HepG2 (cell line): ENCODE data around the gene ZMYND8. TPM values are rescaled to one million over a fixed set of nuclear protein-coding genes. Genes with fewer than 3 reads are reported as not detected.

Source experiments
- BCL6 ChIP-seq: IDR thresholded peaks from 2 replicates; pipeline ENCODE4 v1.6.1; 2016; ENCODE audit warnings: missing genetic modification reagents, missing compliant biosample characterization
- EP300 ChIP-seq, 3 experiments: sonication (generic) in 1 of 3; formaldehyde crosslinking in 1 of 3; IDR thresholded peaks; 2 replicates each; pipeline versions ENCODE4 v1.5.1 to v1.6.1; 2011 to 2020; ENCODE audit warnings: low read depth in 2 of 3, low read length in 2 of 3, borderline replicate concordance in 1 of 3, improper control_type of control experiment in 1 of 3, mild to moderate bottlenecking in 1 of 3, missing genetic modification reagents in 1 of 3, moderate library complexity in 1 of 3
- FOXA1 ChIP-seq, 2 experiments: fragments of 450-650 bp in 1 of 2; sonication (generic) in 1 of 2; formaldehyde crosslinking in 1 of 2; IDR thresholded peaks; 2 replicates each; pipeline versions ENCODE4 v1.4.0 to v1.6.1; 2016 to 2020; ENCODE audit warnings: missing genetic modification reagents in 1 of 2
- HIC2 ChIP-seq: sonication (generic); formaldehyde crosslinking; IDR thresholded peaks from 2 replicates; pipeline ENCODE4 v1.9.0; 2022; ENCODE audit warnings: low read depth, missing genetic modification reagents
- HMGXB3 ChIP-seq: sonication (generic); formaldehyde crosslinking; IDR thresholded peaks from 2 replicates; pipeline ENCODE4 v1.4.0; 2020; ENCODE audit warnings: missing genetic modification reagents, borderline replicate concordance
- HNF4A ChIP-seq: sonication (generic); formaldehyde crosslinking; IDR thresholded peaks from 2 replicates; pipeline ENCODE4 v1.4.0; 2020; ENCODE audit warnings: missing genetic modification reagents
- HNF4G ChIP-seq, 2 experiments: sonication (generic) in 1 of 2; formaldehyde crosslinking in 1 of 2; IDR thresholded peaks; 2 replicates each; pipeline versions ENCODE4 v1.4.0 to v1.6.1; 2011 to 2020; ENCODE audit warnings: borderline replicate concordance in 2 of 2, low read depth in 2 of 2, mild to moderate bottlenecking in 2 of 2, low read length in 1 of 2, missing genetic modification reagents in 1 of 2, moderate library complexity in 1 of 2
- JUND ChIP-seq: sonication (generic); formaldehyde crosslinking; IDR thresholded peaks from 2 replicates; pipeline ENCODE4 v1.8.0; 2022; ENCODE audit warnings: mild to moderate bottlenecking, missing genetic modification reagents
- MAFG ChIP-seq: sonication (generic); formaldehyde crosslinking; IDR thresholded peaks from 2 replicates; pipeline ENCODE4 v1.5.1; 2020; ENCODE audit warnings: mild to moderate bottlenecking, missing genetic modification reagents
- MBD4 ChIP-seq: IDR thresholded peaks from 2 replicates; pipeline ENCODE4 v1.6.1; 2012; ENCODE audit warnings: low read length, inconsistent platforms, borderline replicate concordance
- RARA ChIP-seq: IDR thresholded peaks from 2 replicates; pipeline ENCODE4 v1.6.1; 2016; ENCODE audit warnings: missing genetic modification reagents, missing compliant biosample characterization
- RBM22 ChIP-seq: fragments of 200-400 bp; formaldehyde crosslinking; optimal IDR thresholded peaks from 2 replicates; pipeline ENCODE3; 2017; ENCODE audit warnings: mild to moderate bottlenecking, low read length, moderate library complexity
- STAG1 ChIP-seq: sonication (generic); formaldehyde crosslinking; IDR thresholded peaks from 2 replicates; pipeline ENCODE4 v1.4.0; 2020; ENCODE audit warnings: missing genetic modification reagents
- XBP1 ChIP-seq: sonication (generic); formaldehyde crosslinking; IDR thresholded peaks from 2 replicates; pipeline ENCODE4 v1.5.0; 2020; ENCODE audit warnings: missing genetic modification reagents
- YY1 ChIP-seq: IDR thresholded peaks from 2 replicates; pipeline ENCODE4 v1.6.1; 2011; ENCODE audit warnings: low read length, low read depth, moderate library complexity, mild to moderate bottlenecking; ENCODE audit not compliant: insufficient read depth, insufficient replicate concordance
- ZBTB42 ChIP-seq: sonication (generic); formaldehyde crosslinking; IDR thresholded peaks from 2 replicates; pipeline ENCODE4 v1.5.0; 2020; ENCODE audit warnings: mild to moderate bottlenecking, missing genetic modification reagents
- ZNF235 ChIP-seq: sonication (generic); formaldehyde crosslinking; IDR thresholded peaks from 2 replicates; pipeline ENCODE4 v1.8.1; 2023; ENCODE audit warnings: mild to moderate bottlenecking, missing genetic modification reagents, borderline replicate concordance
- ZNF343 ChIP-seq: sonication (generic); formaldehyde crosslinking; IDR thresholded peaks from 2 replicates; pipeline ENCODE4 v1.4.0; 2020; ENCODE audit warnings: mild to moderate bottlenecking, missing genetic modification reagents
- ZNF501 ChIP-seq: sonication (generic); formaldehyde crosslinking; IDR thresholded peaks from 2 replicates; pipeline ENCODE4 v1.5.1; 2020; ENCODE audit warnings: mild to moderate bottlenecking, moderate library complexity, missing genetic modification reagents
- ZNF713 ChIP-seq: sonication (generic); formaldehyde crosslinking; IDR thresholded peaks from 2 replicates; pipeline ENCODE4 v1.4.0; 2020; ENCODE audit warnings: mild to moderate bottlenecking, missing genetic modification reagents
- ZNF792 ChIP-seq: IDR thresholded peaks from 2 replicates; pipeline ENCODE4 v1.6.1; 2016
- polyA plus RNA-seq, 8 experiments: library from polyadenylated mRNA; depleted of rRNA in 3 of 8; stranded (reverse) in 7 of 8; unstranded in 1 of 8; fragments of >200 nt; fragmentation: Illumina TruSeq in 4 of 8; extraction: Trizol in 4 of 8; gene quantifications; 2 replicates each; pipeline versions ENCODE4 v1.2.1 to v1.2.3, GENCODE V29; 2011 to 2016; ENCODE audit warnings: low read depth in 4 of 8, missing spikeins in 1 of 8, mixed read lengths in 1 of 8; ENCODE audit not compliant: insufficient read depth in 1 of 8
- total RNA-seq, 5 experiments: library from RNA; depleted of rRNA; stranded (reverse); fragments of >200 nt; fragmentation: Illumina TruSeq; extraction: Trizol; gene quantifications; 2 replicates each; pipeline ENCODE4 v1.2.3, GENCODE V29; 2016; ENCODE audit warnings: low read depth in 1 of 5

ZMYND8 gene
- total and polyA plus RNA-seq, 2 of the 13 experiments (the other 11 are each of a cell fraction or from before 2014, with no cell fraction given), result 53.9 to 84.7 TPM

- no peak for TF ChIP-seq HMGXB3 (CRISPR knock-in tag)
- no peak for TF ChIP-seq FOXA1 (IDR thresholded peaks at IDR 0.05)
- TF ChIP-seq FOXA1 (CRISPR knock-in tag; IDR thresholded peaks at IDR 0.05), result no peak
- TF ChIP-seq JUND (CRISPR knock-in tag), result no peak
- TF ChIP-seq ZNF343 (CRISPR knock-in tag), result no peak
- no peak for TF ChIP-seq XBP1
- TF ChIP-seq RBM22, result peak; percentile 10
- TF ChIP-seq STAG1 (CRISPR knock-in tag), result no peak
- TF ChIP-seq ZNF235 (CRISPR knock-in tag), result no peak
- TF ChIP-seq ZBTB42 (CRISPR knock-in tag), result no peak
- TF ChIP-seq ZNF713 (CRISPR knock-in tag), result no peak
- TF ChIP-seq HNF4A (CRISPR knock-in tag), result peak; percentile 46
- 0 out of 2 replicates have a peak, but pooled peaks have one; percentile 23 for TF ChIP-seq ZNF501 (CRISPR knock-in tag)
- TF ChIP-seq MAFG, result no peak
- TF ChIP-seq MBD4, result no peak
- peak in 1 of 2 experiments; percentile 59; a peak in 1 of 4 replicates for TF ChIP-seq EP300 (IDR thresholded peaks at IDR 0.05; ENCODE audit: low read depth in 2 of 2, low read length in 2 of 2)
- TF ChIP-seq EP300 (CRISPR knock-in tag; IDR thresholded peaks at IDR 0.05; ENCODE audit: borderline replicate concordance), result no peak
- TF ChIP-seq YY1, result no peak
- peak; percentile 14; the same call in 1 of the 2 replicates for TF ChIP-seq HNF4G (IDR thresholded peaks at IDR 0.05; ENCODE audit: borderline replicate concordance, low read depth, low read length)
- TF ChIP-seq HNF4G (CRISPR knock-in tag; IDR thresholded peaks at IDR 0.05; ENCODE audit: borderline replicate concordance, low read depth), result no peak
- TF ChIP-seq RARA, result peak; percentile 73
- TF ChIP-seq BCL6 (CRISPR knock-in tag), result peak; percentile 53
- TF ChIP-seq ZNF792 (CRISPR knock-in tag), result no peak
- no peak for TF ChIP-seq HIC2 (CRISPR knock-in tag)
Observed at GRCh38 chr20:47236639-47236900, 119.9 kb downstream of the ZMYND8 start (continued).
